ENCODE measurements around the gene MAD1L1.

DNA sequence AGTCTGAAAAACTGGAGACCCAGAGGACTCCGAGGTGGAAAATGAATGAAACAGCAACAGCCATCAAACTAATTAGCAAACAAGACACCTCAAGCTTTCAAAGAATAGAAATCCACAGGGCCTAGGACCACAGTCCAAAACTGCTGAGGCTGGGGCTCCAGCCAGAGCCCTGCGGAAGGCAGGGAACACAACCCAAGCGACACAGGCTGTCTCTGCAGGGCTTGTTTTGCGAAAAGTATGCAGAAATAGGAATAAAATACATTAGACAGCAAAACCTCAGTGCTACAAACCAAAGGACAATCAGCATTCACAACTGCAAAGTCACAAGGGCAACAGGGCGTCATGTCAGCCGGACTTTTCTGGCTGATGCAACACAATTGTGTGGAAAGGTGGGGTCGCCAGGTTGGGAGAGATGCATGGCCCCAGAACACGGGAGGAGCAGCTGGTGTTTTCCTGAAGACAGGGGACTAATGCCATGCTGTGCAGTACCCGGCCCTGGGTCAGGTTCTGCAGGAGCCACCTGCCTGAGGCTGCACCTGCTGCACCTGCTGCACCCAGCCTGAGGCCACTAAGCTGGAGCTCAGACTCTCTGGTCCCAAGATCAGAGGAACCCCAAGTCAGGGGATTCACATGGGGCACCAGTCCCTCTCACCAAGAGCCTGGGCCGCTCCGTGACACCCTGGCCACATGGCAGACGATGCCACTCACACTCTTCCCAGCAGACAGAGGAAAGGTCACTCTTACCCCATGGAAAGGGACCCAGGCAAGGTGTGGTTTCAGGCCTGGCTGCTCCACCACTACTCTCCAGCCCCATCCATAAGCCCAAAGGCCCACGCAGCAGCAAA, 74.2 kb downstream of the MAD1L1 start:
- TF ChIP-seq, protein P1, sequence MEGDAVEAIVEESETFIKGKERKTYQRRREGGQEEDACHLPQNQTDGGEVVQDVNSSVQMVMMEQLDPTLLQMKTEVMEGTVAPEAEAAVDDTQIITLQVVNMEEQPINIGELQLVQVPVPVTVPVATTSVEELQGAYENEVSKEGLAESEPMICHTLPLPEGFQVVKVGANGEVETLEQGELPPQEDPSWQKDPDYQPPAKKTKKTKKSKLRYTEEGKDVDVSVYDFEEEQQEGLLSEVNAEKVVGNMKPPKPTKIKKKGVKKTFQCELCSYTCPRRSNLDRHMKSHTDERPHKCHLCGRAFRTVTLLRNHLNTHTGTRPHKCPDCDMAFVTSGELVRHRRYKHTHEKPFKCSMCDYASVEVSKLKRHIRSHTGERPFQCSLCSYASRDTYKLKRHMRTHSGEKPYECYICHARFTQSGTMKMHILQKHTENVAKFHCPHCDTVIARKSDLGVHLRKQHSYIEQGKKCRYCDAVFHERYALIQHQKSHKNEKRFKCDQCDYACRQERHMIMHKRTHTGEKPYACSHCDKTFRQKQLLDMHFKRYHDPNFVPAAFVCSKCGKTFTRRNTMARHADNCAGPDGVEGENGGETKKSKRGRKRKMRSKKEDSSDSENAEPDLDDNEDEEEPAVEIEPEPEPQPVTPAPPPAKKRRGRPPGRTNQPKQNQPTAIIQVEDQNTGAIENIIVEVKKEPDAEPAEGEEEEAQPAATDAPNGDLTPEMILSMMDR (conservative IDR thresholded peaks at IDR 0.05 in 1 of 2, IDR thresholded peaks at IDR 0.05 in 1 of 2; ENCODE audit: low read depth in 1 of 2, low read length in 2 of 2), result no peak
- no peak for TF ChIP-seq EZH2 (IDR thresholded peaks at IDR 0.05; ENCODE audit: low read length, missing control alignments)

Measured in fibroblast of lung (primary cell).